Activated CD4-positive, alpha-beta memory T cell treated with anti-CD3 and anti-CD28 coated beads, Interleukin-2, amount 10 ng/mL, durations not matched to agents 7 days and 5 days (primary cell): ENCODE data around the gene C15orf40. TPM values are rescaled to one million over a fixed set of nuclear protein-coding genes. Genes with fewer than 3 reads are reported as not detected.

Experiments used
- CTCF ChIA-PET: fragments of 350-600 bp; sonication (Branson Sonifier 250); formaldehyde crosslinking; loops from one replicate; lab custom pipeline; 2021; ENCODE audit warnings: antibody characterized with exemption, inconsistent platforms; lab: Charles Lee
- POLR2A ChIA-PET: fragments of 350-600 bp; sonication (Branson Sonifier 250); formaldehyde crosslinking; loops from one replicate; lab custom pipeline; 2021; ENCODE audit warnings: antibody characterized with exemption; lab: Charles Lee
- DNase-seq: peaks from one replicate; pipeline ENCODE4 v3.0.0-alpha.2; 2020
- H3K27ac Mint-ChIP-seq: one replicate; pipeline ENCODE4 v1.8.0; 2021; ENCODE audit warnings: mild to moderate bottlenecking, mixed read lengths
- H3K27me3 Mint-ChIP-seq: one replicate; pipeline ENCODE4 v1.8.0; 2021; ENCODE audit warnings: mixed read lengths
- H3K36me3 Mint-ChIP-seq: one replicate; pipeline ENCODE4 v1.8.0; 2021; ENCODE audit warnings: low read depth, mixed read lengths
- H3K4me1 Mint-ChIP-seq: one replicate; pipeline ENCODE4 v1.8.0; 2021; ENCODE audit warnings: mixed read lengths
- H3K4me3 Mint-ChIP-seq: one replicate; pipeline ENCODE4 v1.8.0; 2021; ENCODE audit warnings: mild to moderate bottlenecking, mixed read lengths
- H3K9me3 Mint-ChIP-seq: one replicate; pipeline ENCODE4 v1.8.0; 2021; ENCODE audit warnings: mixed read lengths
- total RNA-seq, 2 experiments: library from RNA; stranded (reverse); gene quantifications; one replicate each; pipeline ENCODE4 v1.2.3, GENCODE V29; 2021

Gene C15orf40
- total RNA-seq, 2 experiments from 2014 or later = 23.8 to 25.5 TPM

DNA sequence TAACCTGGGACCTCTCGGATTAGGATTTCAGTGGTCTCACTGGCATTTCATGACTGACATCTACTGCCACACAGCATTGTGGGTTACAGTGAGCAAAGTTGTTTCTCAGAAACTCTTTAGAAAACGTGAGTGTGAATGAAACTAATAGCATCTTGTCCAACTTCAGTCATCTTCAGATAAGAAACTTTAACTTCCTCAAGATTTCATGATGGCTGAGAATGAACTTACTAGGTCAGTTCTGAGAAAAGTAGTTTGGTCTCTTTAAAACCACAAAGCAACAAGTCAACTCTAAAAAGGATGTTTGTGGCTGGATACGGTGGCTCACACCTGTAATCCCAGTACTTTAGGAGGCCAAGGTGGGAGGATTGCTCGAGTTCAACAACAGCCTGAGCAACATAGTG, 44.8 kb downstream of the C15orf40 start:
- peak overlapping the region; percentile 71 for H3K27ac Mint-ChIP-seq
- H3K4me1 Mint-ChIP-seq = peaks cover 25% of the 10 kb centered on the region
- H3K36me3 Mint-ChIP-seq = no peaks in the 10 kb centered on the region
- ChIA-PET POLR2A (interaction anchor here (1.0 to 1.8 kb wide), 4 partner anchors 15 to 426 kb away, joined by 3 to 7 read pairs (median 4); partner anchors contain the start of genes RAMAC and RPS17), CTCF (interaction anchor here (1.3 kb wide), 1 partner anchor 33 kb away, joined by 3 read pairs; no protein-coding TSS in a partner anchor)
- H3K4me3 Mint-ChIP-seq = no peak overlapping the region
- H3K27me3 Mint-ChIP-seq = peaks cover 25% of the 10 kb centered on the region
- DNase-seq = peak; percentile 68
- no peaks in the 10 kb centered on the region for H3K9me3 Mint-ChIP-seq

DNA sequence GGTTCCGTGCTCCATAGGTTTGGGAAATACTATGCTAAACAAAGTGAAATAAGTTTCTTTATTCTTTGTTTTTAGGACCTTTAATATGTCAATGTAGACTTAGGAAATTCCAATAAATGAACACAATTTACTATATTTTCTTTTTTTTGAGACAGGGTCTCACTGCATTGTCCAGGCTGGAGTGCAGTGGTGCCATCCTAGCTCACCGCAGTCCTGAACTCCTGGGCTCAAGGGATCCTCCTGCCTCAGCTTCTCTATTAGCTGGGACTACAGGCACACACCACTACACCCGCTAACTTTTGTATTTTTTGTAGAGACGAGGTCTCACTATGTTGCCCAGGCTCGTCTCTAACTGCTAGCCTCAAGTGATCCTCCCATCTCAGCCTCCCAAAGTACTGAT, 46.5 kb downstream of the C15orf40 start:
- Mint-ChIP-seq H3K9me3 (no peaks in the 10 kb centered on the region), H3K4me3 (no peak overlapping the region), H3K4me1 (peaks cover 25% of the 10 kb centered on the region), H3K27me3 (peaks cover 31% of the 10 kb centered on the region), H3K36me3 (no peaks in the 10 kb centered on the region), H3K27ac (no peak overlapping the region)
- DNase-seq = no peak
- ChIA-PET POLR2A (no interaction called here), CTCF (no interaction called here)

GRCh38 chr15:82963471-82964341, 47.7 kb downstream of the C15orf40 start:
- Mint-ChIP-seq H3K4me1 (peaks cover 25% of the 10 kb centered on the region), H3K36me3 (no peaks in the 10 kb centered on the region), H3K4me3 (no peak overlapping the region), H3K27me3 (peaks cover 32% of the 10 kb centered on the region), H3K9me3 (no peaks in the 10 kb centered on the region), H3K27ac (no peak overlapping the region)
- DNase-seq = no peak
- ChIA-PET POLR2A (no interaction called here), CTCF (no interaction called here)

DNA sequence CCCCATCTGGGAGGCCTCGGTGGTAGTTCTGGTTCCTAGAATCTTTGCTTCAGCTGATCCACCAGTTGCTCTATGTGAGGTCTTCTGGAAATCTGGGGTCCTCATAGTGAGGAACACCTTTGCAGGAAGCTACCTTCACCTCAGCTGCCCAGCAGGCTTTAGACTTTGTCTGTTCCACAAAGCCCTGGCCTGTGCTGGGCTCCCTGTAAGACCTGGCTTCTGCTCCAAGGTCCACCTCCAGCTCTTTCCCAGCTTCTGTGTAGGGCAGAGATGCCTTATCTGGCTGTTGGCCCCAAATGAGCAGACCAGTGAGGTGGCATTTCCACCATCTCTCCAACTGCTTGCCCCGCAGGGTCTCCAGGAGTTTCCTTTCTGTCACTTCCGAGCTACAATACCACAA, 50.7 kb downstream of the C15orf40 start:
- CTCF ChIA-PET = no interaction called here
- POLR2A ChIA-PET = interaction anchor here (2.7 kb wide), 1 partner anchor 25 kb away, joined by 13 read pairs; the partner anchor contains the start of gene RAMAC
- DNase-seq = no peak
- no peak overlapping the region for H3K27ac Mint-ChIP-seq
- no peaks in the 10 kb centered on the region for H3K36me3 Mint-ChIP-seq
- peaks cover 34% of the 10 kb centered on the region for H3K27me3 Mint-ChIP-seq
- no peaks in the 10 kb centered on the region for H3K9me3 Mint-ChIP-seq
- peaks cover 3% of the 10 kb centered on the region for H3K4me1 Mint-ChIP-seq
- H3K4me3 Mint-ChIP-seq = no peak overlapping the region

- Mint-ChIP-seq H3K4me1 (no peaks in the 10 kb centered on the region), H3K27me3 (peaks cover 36% of the 10 kb centered on the region), H3K9me3 (no peaks in the 10 kb centered on the region), H3K4me3 (no peak overlapping the region), H3K27ac (no peak overlapping the region), H3K36me3 (no peaks in the 10 kb centered on the region)
- POLR2A ChIA-PET = interaction anchor here (2.7 kb wide), 1 partner anchor 27 kb away, joined by 13 read pairs; the partner anchor contains the start of gene RAMAC
- CTCF ChIA-PET = no interaction called here
- DNase-seq = no peak
Observed at GRCh38 chr15:82959423-82959822, 52.0 kb downstream of the C15orf40 start.

- Mint-ChIP-seq H3K4me3 (no peak overlapping the region), H3K27ac (no peak overlapping the region), H3K27me3 (peaks cover 36% of the 10 kb centered on the region), H3K36me3 (no peaks in the 10 kb centered on the region), H3K9me3 (no peaks in the 10 kb centered on the region), H3K4me1 (no peaks in the 10 kb centered on the region)
- POLR2A ChIA-PET = no interaction called here
- CTCF ChIA-PET = no interaction called here
- DNase-seq = no peak
Observed at GRCh38 chr15:82958638-82959037, 52.8 kb downstream of the C15orf40 start.

DNA sequence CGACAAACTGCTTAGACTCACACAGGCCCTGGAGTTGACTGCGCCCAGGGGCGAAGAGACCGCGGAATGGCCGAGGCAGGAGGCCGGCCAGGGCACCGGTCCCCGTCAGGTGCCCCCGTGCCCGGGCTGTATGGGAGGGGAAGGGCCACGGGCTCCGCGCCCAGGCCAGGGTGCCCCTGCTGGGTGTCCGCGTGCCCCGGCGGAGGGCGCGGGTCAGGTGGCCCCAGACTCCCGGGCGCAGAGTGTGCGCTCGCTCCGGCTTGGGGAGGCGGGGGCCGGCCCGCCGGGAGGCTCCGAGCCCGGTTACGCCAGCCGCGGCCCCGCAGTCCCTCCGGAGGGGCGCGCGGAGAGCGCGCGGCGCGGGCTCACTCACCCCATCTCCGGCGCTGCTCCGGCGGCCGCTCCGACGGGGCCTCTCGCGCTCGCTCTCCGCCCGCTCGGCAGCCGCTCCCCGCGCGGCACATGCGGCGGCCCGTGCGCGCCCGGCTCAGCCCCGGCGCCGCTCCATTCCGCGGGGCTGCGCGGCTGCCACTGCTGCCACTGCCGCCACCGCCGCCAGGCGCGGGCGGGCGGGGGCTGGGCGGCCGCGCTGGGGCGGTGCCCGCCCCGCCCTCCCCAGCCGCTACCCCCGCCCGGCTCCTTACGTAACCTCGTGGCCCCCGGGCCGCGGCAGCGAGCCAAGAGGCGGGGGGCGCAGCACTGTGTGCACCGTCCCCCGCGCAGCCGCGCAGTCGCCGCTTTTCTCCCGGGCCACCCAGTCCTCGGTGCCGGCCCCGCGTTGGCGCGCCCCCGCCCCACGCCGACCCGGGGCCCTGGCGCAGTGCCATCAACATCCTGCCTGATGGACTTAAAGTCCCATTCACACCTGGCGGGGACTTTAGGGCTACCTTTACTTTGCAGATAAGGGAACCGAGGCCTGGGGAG, 59.0 kb downstream of the C15orf40 start, which contains the start of gene HOMER2:
Gene HOMER2 (minus strand): TSS at position 563 of the 924 bp plus-strand sequence. CDS start 185 bp downstream, at position 378.
- H3K4me3 Mint-ChIP-seq = peak within 1 kb of the TSS; percentile 63
- peaks cover 4% of the 10 kb centered on the region for H3K4me1 Mint-ChIP-seq
- peak; percentile 22 for DNase-seq
- ChIA-PET POLR2A (interaction anchor here (1.1 kb wide), 1 partner anchor 14 kb away, joined by 3 read pairs; no protein-coding TSS in a partner anchor), CTCF (no interaction called here)
- peaks cover 5% of the 10 kb centered on the region for H3K36me3 Mint-ChIP-seq
- no peak within 1 kb of the TSS for H3K27ac Mint-ChIP-seq
- peaks cover 17% of the 10 kb centered on the region for H3K27me3 Mint-ChIP-seq
- no peaks in the 10 kb centered on the region for H3K9me3 Mint-ChIP-seq

- H3K4me1 Mint-ChIP-seq = peaks cover 4% of the 10 kb centered on the region
- H3K4me3 Mint-ChIP-seq = no peak overlapping the region
- DNase-seq = no peak
- H3K9me3 Mint-ChIP-seq = no peaks in the 10 kb centered on the region
- H3K36me3 Mint-ChIP-seq = peaks cover 11% of the 10 kb centered on the region
- ChIA-PET CTCF (no interaction called here), POLR2A (interaction anchor here (1.1 kb wide), 1 partner anchor 15 kb away, joined by 3 read pairs; no protein-coding TSS in a partner anchor)
- H3K27me3 Mint-ChIP-seq = peaks cover 23% of the 10 kb centered on the region
- H3K27ac Mint-ChIP-seq = no peak overlapping the region
Observed at GRCh38 chr15:82951472-82952157, 59.8 kb downstream of the C15orf40 start.

DNA sequence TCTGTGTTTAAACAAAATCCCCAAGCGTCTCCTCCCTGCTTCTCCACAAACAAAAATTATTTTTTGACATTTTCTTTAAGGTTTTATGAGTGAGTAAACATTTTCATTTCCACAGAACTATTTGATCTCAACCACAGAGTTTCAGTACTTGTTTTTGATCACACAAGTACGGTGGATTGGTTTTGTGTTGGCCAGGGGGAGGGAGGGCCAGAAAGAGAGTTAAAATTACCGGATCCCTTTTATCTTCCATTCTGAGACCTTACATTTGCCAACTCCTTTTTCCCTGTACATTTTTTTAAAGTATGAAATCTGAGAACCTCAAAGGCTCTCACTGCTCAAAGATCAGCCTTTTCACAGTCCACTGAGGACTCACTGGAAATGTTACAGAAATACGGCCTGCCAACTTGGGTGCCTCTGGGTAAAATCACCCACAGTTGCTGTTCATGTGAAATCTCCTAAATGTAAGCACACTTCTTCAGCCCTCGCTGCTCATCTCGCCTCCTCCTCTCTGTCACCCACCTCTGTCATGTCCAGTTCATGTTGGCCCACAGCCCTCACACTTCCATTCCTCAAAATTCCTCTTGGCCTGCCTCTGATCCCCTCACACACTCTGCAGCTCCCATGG, 60.6 kb downstream of the C15orf40 start:
- Mint-ChIP-seq H3K4me1 (peaks cover 4% of the 10 kb centered on the region), H3K27me3 (peaks cover 27% of the 10 kb centered on the region), H3K9me3 (no peaks in the 10 kb centered on the region), H3K4me3 (no peak overlapping the region), H3K36me3 (peaks cover 11% of the 10 kb centered on the region), H3K27ac (no peak overlapping the region)
- no peak for DNase-seq
- POLR2A ChIA-PET = interaction anchor here (1.1 to 2.0 kb wide), 2 partner anchors 15 to 140 kb away, joined by 3 to 9 read pairs; no protein-coding TSS in a partner anchor
- CTCF ChIA-PET = interaction anchor here (0.8 kb wide), 1 partner anchor 101 kb away, joined by 4 read pairs; no protein-coding TSS in a partner anchor

- H3K27ac Mint-ChIP-seq = no peak overlapping the region
- CTCF ChIA-PET = interaction anchor here (0.8 kb wide), 1 partner anchor 101 kb away, joined by 4 read pairs; no protein-coding TSS in a partner anchor
- DNase-seq = no peak
- peaks cover 28% of the 10 kb centered on the region for H3K27me3 Mint-ChIP-seq
- H3K36me3 Mint-ChIP-seq = peaks cover 11% of the 10 kb centered on the region
- POLR2A ChIA-PET = interaction anchor here (0.6 to 2.0 kb wide), 4 partner anchors 19 to 140 kb away, joined by 3 to 9 read pairs (median 6); partner anchors contain the start of gene RAMAC
- H3K4me3 Mint-ChIP-seq = no peak overlapping the region
- H3K4me1 Mint-ChIP-seq = peaks cover 4% of the 10 kb centered on the region
- H3K9me3 Mint-ChIP-seq = no peaks in the 10 kb centered on the region
Observed at GRCh38 chr15:82950295-82950694, 61.1 kb downstream of the C15orf40 start.

GRCh38 chr15:82946155-82946701, 65.2 kb downstream of the C15orf40 start:
- ChIA-PET POLR2A (no interaction called here), CTCF (no interaction called here)
- Mint-ChIP-seq H3K4me1 (no peaks in the 10 kb centered on the region), H3K27me3 (peaks cover 24% of the 10 kb centered on the region), H3K27ac (no peak overlapping the region), H3K4me3 (no peak overlapping the region), H3K9me3 (no peaks in the 10 kb centered on the region), H3K36me3 (peaks cover 8% of the 10 kb centered on the region)
- no peak for DNase-seq
